HT1080 (cell line): ENCODE results near the gene LRRC8C. TPM values are rescaled to one million over a fixed set of nuclear protein-coding genes. Genes with fewer than 3 reads are reported as not detected.
"Not testable (repeated sequence)": the region's sequence is repeated elsewhere in the genome, so short reads cannot be mapped to it uniquely, and the experiment has no call there.

ENCODE experiments used
- DNase-seq: peaks from one replicate; pipeline ENCODE4 v3.0.0-alpha.2; 2015; ENCODE audit warnings: low read depth
- polyA plus RNA-seq, 2 experiments: library from polyadenylated mRNA; depleted of rRNA; stranded (reverse); fragments of >200 nt; gene quantifications; 2 replicates each; pipeline ENCODE4 v1.2.3, GENCODE V29; 2015
- total RNA-seq: library from RNA; depleted of rRNA; stranded (reverse); fragments of >200 nt; shearing (Covaris generic); gene quantifications from 2 replicates; pipeline ENCODE4 v1.2.3, GENCODE V29; 2014; rRNA removed

LRRC8C gene
- 10.6 and 11.2 TPM in 2 replicates for total RNA-seq
- polyA plus RNA-seq (2015; cell fraction: cytosol; rRNA removed), result 10.4 and 14.6 TPM in 2 replicates
- 10.4 and 12.2 TPM in 2 replicates for polyA plus RNA-seq (2015; cell fraction: nucleus; rRNA removed)

DNA sequence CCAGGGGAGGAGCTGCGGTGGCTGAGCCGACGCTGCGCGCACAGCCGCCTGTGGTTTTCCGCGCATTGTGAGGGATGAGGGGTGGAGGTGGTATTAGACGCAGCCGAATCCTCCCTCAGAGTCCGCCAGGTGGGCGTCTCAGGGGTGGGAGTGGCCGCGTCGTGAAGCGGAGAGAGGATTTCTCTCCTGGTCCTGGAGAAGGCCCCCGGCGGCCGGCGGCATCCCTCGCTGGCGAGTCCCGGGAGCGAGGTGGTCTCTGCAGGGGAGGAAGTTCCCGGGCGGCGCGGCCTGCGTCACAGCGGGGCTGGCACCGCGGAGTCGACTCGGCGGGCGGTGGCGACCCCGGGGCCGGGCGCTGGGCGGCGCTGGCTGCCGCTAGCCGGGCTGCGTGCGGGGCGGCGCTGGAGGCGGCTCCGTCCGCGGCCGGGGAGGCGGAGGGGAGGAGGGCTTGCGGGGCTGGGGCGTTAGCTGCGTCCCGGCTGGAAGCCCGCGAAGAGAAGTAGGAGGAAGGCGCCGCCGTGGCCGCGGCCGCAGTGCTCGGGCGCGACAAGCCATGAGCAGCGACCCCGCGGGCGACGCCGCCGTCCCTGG, at the start of gene LRRC8C:
TSS of gene LRRC8C (plus strand) at position 464 of the 591 bp plus-strand sequence. CDS start 53,354 bp downstream, outside the sequence.
- peak; percentile 66 for DNase-seq

DNA sequence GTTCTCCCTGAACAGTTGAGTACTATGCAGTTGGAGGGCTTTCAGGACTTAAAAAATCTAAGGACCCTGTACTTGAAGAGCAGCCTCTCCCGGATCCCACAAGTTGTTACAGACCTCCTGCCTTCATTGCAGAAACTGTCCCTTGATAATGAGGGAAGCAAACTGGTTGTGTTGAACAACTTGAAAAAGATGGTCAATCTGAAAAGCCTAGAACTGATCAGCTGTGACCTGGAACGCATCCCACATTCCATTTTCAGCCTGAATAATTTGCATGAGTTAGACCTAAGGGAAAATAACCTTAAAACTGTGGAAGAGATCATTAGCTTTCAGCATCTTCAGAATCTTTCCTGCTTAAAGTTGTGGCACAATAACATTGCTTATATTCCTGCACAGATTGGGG, 48.7 kb upstream of the LRRC8C start:
- no peak for DNase-seq

DNA sequence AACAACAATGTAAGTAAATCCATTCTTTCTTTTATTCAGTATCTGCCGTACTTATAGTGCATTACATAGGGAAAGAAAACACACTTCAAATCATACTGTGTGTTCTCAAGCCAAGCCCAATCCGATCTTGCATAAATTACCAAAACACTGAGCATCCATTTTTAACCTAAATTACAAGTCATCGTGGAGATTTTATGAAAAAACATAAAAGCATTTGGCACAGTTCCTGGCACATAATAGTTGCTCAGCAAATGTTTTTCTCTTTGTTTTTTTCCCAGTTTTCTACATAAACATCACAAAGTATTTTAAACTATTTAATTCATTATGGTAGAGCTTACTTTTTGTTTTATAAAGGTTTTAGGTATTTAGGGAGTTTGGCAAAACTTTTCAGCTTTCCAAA, 48.1 kb upstream of the LRRC8C start:
- DNase-seq, result no peak

DNA sequence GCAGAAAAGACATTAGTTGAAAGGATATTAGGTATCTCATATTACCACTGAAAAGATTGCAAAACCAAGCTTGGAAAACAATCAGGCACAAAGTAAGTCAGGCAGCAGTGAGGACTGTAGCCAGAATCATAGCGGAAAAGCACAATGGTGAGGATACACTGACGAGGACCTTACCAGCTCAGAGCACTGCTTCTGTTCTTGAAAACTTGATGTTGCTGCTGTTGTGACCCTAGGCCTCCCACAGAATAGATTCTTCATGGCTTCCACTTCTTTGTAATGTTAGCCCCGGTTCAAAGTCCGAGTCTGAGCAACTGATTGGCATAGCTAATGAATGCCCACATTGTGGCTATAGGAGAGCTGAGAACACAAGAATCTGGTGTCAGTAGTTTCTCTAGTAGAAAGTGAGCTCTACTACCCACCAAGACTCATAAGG, 45.2 kb upstream of the LRRC8C start:
- DNase-seq, result no peak

DNA sequence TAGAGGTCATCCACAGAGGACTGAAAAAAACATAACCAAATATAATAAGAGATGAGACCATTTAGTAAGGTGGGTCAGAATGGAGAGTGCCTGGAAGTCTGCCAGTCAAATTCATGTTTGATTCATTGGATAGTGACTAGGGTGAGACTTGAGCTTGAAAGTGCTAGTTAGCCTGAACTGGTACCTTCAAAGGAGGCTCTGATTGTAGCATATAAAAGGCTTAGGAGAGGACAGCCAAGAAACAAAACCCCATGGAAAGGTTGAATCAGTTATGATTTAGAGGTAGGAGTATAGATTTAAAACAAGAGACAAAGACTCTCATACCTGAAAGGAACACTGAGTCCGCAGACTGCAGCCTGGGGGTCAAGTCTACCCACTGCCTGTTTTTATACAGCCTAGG, 44.4 kb upstream of the LRRC8C start:
- no peak for DNase-seq

DNA sequence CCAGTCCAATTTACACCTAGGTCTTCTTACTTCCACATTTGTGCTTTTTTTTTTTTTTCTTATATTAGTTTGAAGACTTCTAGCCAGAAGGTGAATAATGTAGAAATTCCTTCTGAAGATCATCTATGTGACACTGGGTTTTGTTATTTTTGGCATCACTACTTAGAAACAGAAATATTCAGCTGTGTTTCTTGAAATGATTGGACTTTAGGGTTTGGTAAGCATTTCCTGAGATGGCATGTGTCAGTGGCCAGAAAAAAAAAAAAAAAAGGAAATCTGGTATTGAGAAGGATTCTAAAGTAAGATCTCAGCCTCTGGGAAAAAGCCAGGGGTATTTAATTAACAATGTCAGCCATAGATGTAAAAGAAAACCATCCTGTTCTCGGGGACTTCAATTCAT, 43.4 kb upstream of the LRRC8C start:
- peak; percentile 57 for DNase-seq

DNA sequence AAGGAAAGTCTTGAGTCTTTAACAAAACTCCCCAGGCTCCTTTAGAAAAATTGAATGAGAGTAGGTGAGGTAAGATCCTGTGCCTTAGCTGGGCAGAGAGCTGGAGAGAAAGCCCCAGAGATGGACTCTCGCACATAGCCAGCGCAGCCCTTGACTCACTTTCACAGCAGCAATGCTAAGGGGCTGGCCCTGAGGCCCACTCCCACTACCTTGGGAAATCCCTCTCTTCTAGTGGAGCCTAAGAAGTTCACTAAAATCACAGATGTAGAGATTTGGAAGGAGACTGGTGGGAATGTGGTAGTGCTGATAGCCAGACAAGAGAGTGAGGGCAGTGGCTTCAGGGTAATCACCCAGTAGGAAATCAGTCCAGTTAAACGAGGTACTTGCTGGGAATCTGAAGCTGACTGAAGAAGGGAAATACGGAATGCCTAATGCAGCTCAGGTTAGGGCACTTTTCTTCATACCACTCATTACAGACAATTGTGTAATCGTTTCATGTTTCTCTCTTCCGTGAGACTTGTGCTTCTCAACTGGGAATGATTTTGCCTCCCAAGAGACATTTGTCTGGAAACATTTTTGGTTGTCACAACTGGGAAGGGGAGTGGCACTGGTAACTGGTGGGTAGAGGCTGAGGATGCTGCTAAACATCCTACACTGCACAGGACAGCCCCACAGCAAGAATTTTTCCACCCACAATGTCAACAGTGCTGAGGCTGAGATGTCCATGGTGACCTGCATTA, 42.4 kb upstream of the LRRC8C start:
- no peak for DNase-seq

DNA sequence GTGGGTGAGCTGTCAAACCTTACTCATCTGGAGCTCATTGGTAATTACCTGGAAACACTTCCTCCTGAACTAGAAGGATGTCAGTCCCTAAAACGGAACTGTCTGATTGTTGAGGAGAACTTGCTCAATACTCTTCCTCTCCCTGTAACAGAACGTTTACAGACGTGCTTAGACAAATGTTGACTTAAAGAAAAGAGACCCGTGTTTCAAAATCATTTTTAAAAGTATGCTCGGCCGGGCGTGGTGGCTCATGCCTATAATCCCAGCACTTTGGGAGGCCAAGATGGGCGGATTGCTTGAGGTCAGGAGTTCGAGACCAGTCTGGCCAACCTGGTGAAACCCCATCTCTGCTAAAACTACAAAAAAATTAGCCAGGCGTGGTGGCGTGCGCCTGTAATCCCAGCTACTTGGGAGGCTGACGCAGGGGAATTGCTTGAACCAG, 40.0 kb upstream of the LRRC8C start:
- DNase-seq, result not testable (repeated sequence)

DNA sequence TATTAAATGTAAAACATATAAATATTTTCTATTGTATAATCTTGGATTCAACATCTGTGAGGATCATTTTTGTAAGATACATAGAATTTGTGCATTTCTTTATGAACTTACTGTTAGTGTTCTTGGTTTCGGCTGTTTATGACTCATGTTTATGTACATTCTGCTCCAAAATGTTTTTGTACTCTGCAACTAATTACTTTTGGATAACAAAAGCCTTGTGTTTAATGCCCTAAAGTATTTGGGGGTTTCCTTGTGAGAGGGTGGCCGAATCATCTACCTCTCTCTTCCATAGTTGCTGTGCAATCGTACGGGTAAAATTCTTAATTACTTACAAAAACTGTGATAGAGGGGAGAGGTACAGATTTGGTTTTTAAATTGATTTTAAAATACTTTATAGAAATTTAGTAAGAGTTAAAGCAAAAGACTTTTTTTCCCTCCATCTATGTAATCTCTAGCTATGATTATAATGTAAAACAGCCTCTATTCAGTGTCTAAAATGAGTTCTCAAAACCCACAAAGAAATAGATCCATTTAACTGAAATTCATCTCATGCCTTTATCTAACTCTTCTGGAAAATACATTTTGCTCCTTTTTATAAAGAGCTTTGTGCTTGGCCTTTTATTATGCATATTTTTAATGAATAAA, 38.7 kb upstream of the LRRC8C start:
- DNase-seq, result no peak

DNA sequence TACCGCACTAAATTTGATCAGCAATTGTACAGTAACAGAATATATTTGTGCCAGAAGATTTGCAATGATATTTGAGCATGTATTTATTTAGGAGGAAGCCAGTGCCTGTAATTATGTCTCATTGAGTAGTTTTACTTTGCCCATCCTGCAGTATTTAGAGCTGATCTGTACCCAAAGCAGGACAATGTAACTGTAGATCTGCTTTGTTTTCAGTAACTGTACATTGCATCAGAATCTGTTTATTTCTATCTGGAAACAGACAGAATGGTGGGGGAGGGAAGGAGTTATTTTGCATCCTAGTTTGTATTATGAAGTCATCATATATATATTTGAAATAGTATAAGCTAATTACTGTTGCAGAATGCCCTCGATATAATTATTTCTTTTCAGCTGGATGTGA, 36.2 kb upstream of the LRRC8C start:
- DNase-seq, result no peak

DNA sequence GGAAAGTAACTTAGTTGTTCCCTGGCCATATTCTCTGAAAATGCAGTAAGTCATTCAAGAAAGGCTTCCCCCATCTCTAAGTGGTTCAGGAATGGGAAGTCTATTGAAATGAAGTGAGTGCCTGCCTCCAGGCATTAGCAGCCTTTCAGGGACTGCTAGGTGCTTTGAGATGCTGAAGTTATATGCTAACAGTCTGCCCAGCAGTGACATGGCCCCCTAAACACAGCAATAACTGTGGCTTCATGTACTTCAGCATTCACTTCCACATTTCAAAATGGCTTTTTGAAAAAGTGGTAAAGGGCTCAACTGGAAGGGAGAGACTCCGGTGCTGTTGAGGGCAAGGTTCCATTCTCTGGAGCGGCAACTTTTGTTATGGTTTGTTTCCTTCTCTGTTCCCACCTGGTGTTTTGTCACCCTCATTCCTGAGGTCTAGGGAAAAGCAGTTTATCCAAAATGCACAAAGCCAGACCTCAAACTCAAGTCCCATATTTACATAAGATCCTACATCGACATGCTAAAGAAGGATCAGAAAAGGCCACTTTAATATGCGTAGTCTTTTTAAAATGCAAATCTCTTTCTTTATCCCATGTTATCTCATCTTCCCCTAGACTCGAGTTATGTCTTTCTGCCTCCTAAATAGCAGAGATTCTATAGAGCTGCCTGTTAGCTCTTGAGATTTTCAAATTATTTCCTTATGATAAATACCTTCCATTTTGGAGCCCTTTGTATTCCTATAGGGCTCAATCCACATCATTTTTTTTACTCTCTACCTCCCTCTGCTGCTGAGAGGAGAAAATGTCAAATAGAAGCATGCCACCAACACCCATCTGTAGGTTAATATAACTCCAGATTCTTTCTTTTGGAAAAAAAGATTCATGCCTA, 34.2 kb upstream of the LRRC8C start:
- DNase-seq, result peak; percentile 57

DNA sequence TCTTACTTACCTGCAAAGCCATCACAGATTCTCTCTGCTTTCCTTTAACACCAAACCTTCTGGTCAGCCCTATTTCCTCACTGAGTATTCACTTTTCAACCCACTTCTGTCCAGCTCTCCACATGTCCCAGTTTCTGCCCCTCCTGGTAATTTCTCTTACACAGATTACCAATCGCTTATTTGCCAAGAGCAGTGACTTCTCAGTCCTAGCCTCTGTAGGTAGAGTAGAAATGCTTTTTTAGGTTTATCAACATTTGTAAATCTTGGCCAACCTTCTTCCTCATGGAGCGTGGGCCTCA, 33.6 kb upstream of the LRRC8C start:
- no peak for DNase-seq

DNA sequence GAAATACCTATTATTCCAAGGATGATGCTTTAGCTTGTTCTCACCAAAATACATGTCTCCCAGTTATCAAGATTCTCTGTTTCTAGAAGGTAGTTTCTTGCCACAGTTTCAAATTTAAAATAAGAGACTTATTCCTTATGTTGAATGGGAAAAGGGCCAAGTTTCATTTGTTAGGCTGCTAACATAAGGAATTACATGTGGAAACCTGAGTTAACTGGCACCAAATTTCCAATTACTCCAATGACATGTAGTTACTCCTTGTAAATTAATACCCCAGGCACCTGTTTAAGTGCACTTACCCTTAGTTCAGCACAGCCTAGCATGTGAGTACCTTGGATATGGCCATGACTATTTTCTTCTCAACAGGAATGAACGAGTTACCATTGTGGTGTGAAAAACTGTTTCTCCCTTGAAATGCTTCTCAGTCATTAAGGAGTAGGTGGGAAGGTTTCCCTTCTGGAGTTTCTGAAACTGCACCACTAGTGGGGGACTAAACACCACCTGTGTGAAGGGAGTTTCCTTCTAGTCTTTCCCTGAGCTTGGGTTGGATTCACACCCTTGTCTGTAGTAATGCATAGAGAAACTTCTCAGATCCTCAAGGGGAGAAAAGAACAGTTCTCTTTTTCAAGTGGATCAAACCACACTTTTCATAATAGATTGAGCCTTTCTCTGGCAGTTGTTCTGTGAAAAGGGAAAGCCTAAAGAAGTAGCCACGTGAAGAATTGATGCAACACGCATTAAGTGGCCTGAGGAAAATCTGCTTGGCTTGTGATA, 32.3 kb upstream of the LRRC8C start:
- DNase-seq, result no peak

DNA sequence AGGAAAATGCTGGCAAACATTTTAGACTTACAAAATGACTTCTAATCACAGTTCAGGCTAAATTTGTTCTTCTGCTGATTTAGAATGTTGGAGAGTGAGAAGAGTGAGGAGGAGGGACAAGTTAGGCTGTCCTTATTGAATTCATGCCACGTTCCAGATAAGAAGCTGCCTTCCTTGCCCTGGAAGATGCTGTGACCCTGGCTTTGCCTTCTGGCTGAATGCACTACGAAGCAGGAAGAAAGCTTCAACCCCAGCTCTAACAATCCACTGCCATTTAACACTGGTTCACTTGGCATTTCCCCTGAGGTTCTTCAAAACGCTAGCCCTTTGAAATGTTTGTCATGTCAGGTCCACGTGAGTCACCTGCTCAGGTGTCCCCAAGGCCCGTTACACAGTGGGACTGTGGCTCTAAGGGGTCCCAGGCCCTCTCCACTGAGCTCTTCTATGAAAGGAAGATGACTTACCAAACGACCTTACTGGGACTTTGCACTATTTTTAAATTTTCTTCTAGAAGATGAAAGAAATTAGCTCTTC, 30.0 kb upstream of the LRRC8C start:
- DNase-seq, result no peak

DNA sequence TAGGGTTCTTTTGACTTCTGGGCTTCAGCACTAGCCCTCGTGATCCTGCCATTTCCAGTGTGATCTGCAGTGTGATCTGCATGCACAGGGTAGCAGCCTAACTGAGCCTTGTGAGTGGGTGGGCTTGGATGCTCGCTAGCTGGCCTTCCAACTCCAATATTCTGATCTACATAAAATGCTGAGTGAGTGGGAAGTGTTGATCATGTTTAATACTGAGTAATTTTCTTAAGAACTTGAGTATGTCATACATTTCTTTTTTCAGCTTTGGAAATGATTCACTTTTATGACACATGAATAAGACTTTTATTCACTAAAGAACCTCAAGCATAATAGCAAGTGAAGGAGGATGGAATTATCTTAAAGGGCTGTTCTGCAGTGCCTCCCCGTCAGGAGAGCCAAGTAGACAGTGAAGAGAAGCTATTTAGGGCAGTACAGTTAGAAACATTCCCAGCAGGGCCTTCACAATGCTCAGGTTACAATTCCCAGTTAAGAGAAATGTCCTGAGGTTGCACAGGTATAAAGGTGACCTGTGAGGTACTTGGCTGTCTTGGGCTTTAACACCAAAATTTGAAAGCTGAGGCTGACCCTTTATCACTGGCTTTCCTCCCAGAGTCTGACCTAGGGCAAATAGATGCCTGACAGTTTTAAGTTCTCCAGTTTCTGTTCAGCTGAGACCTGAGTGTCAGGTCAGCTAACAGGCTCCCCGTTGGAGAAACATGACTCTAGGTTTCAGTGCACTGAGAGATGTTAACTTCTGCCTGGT, 29.1 kb upstream of the LRRC8C start:
- peak; percentile 51 for DNase-seq

DNA sequence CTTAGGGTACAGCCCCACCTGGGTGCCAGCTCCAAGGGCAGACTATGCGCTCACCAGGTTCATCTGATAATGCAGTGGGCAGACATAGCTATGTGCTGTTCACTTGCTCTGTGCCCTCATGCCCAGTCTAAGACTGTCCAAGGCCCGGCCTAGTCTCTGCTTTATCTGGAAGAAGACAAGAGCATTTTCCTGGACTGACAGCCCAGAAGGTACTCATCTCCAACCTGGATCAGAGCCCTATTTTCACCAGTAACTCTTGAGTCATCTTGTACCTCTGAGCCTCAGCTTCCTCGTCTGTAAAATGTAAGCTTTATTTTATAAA, 28.5 kb upstream of the LRRC8C start:
- no peak for DNase-seq

DNA sequence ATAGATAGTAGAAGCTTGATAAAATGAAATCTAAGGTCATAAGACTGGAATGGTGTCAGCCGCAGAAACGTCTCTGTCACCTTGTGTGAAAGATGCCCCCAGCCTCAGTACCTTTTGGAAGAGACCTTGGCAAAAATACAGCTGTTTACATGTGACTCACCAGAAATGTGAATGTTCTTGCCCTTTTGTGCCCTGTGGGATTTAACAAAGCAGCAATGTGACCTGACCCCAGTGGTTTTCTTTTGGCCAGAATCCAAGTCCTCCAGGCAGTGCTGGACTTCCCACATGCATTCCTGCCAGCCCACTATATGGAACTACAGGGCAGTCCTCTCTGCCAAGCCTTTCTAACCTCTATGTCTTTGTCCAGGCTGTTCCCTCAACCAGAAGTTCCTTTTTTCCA, 27.2 kb upstream of the LRRC8C start:
- peak; percentile 82 for DNase-seq

DNA sequence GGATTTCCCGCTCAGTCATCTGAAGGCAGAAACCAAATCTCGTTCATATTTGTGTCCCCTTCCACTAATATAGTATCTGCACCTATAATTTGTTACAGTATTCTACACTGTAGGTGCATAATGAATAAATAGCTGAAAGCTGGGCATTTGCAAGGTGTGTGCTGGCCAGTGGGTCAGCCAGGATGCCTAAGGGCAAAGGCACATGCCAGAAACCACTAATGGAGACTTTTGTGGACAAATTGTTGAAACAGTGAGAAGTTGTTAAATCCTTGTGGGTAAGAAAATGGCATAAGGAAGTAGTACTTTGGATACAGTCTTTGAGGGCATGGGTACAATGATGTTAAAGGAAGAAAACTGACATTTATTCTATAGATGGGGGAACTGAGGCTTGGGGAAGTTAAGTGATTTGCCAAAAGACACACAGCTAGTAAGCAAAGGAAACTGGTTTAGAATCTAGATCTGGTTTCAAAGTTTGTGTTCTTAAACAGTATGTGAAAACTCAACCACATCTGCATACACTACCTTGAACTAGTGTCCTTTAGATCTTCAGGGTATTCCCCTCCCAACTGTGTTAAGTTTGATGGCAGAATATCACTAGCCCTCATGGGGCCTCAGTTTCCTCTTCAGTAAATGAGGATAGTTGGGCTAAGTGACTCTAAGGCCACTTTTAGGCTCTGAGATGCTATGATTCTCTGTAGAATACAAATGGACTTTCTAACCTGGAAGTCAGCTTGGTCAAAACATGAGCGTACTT, 26.5 kb upstream of the LRRC8C start:
- DNase-seq, result no peak

DNA sequence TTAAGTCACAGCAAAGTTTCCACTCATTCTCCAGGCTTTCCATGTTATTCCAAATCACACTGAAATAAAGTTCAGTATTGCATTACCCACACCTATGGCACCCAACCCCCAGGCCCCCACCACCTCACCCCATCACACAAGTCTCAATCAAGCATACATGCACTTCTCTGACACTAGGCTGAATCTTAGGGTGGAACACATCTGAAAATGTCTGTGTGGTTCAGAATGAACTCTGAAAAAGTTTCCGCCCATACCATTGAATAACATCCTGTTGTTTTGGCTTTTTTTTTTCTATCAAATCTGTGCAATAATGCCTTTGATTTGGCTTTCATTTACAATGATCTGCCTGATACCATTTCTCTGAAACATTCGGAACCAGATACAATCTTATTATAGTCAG, 25.8 kb upstream of the LRRC8C start:
- no peak for DNase-seq
